GM21381 (cell line): ENCODE measurements around the gene TBC1D12.

Experiments used
- ATAC-seq: cut with Tn5 transposase; IDR thresholded peaks from one replicate; pipeline ENCODE4 v1.9.1; 2021; ENCODE audit warnings: mild to moderate bottlenecking, moderate library complexity; ENCODE audit not compliant: unreplicated experiment

The TBC1D12 gene

DNA sequence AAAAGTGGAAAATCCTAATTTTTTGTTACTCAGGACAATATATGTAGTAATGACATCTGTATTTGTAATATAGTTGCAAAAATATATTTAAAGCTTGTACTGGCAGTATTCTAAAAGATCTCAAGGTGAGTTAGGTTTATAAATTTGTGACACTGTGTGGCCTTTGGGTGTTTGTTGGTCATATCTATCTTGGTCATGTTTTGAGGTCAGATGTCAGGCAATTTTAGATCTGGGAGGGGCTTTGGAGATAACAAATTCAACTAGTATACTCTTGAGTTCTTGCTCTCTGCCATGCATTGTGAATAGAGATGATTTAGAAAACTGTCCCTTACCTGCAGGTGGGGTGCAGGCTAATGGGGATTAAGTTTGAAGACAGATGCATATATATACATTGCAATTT, 3.1 kb downstream of the TBC1D12 start:
- no peak for ATAC-seq

- ATAC-seq: no peak
These were observed 5.3 kb downstream of the TBC1D12 start for GRCh38 chr10:94407668-94408067.

DNA sequence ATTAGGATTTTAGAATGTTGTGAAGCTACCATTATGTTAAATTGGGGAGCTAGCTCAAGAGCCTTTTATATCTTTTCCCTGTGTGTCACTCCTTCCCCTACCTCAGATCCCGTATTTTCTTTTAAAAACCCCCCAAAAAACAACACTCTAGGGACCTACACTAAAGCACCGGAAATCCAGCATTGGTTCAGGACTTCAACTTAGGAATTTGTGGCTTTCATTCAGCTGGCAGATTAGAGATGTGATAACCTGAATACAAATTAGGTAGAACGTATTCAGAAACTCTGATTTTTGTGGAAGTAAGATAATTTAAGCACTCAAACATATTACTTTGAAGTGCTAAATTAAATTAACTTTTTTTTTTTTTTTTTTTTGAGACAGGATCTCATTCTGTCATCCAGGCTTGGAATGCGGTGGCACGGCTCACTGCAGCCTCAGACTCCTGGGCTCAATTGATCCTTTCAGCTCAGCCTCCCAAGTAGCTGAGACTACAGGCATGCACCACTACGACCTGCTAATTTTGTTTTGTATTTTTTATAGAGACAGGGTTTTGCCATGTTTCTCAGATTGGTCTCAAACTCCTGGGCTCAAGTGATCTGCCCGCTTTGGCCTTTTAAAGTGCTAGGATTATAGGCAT, 6.8 kb downstream of the TBC1D12 start:
- no peak for ATAC-seq

DNA sequence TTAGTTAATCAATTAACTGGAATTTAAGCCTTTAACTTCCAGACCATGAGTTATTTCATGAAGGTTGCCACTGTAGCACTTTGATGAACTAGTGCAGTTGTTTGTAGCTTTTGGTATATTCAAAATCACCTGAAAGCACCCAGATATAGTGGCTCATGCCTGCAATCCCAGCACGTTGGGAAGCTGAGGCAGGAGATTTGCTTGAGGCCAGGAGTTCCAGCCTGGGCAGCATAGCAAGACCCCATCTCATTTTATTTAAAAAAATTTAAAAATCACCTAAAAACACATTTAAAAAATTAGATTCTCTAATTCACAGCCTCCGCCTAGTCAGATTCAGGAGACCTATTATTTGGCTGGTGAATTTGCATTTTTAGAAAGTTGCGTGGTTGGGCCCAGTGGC, 9.0 kb downstream of the TBC1D12 start:
- ATAC-seq: no peak

DNA sequence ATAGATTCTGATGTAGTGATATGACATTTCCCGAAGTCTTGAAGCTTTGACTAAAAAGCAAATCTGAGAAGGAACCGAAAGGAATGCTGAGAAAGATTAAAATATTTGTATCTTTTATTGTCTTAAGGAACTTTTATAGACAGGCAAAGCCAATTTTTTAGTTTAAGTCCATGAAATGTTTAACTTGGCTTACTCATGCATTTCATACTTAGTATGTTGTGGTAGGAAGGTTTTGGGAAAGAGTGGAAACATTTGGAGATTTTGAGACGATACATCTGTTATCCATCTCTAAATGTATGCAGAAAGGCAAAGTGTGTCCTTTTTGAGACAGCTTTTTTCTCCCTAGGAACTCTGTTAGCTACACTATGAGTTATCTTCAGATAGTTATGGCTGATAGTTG, 10.1 kb downstream of the TBC1D12 start:
- no peak for ATAC-seq

DNA sequence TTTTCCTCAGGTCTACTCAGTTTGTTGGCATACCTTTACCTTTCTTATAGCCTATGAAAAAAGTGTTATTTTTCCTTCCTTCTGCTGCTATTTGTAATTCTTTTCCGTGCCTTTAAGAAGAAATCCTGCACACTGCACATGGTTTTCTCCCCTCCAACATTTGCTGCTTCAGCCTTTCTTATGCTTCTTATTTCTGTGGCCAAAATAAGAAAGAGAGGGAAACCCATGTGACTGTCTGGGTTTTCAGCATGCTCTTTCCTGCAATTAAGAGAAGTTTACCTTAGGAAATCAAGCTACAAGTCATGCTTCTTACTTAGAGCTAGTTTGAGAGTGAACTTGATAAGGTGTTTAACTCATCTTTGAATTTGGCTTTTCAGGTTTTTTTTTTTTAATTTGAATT, 11.0 kb downstream of the TBC1D12 start:
- no peak for ATAC-seq

DNA sequence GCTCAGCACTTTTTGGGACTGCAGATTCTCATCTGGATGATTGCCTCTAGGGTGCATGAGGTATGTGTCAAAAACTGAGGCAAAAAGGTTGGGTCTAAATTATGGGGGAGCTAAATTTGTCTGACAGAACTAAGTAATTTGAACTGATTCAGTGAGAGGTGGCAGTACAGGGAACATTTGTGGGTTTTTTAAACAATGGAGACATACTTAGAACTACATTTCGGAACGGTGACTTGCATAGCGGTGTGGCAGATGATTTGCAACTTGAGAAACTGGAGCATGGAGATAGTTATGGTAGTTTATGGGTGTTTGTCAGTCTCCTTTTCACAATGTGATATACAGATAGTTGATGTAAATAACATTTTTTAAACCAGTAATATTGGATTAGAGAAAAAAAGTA, 14.6 kb downstream of the TBC1D12 start:
- ATAC-seq: no peak

- no peak for ATAC-seq
These were observed 15.0 kb downstream of the TBC1D12 start for GRCh38 chr10:94417321-94417720.

- ATAC-seq: no peak
These were observed 18.2 kb downstream of the TBC1D12 start for GRCh38 chr10:94420516-94420915.

DNA sequence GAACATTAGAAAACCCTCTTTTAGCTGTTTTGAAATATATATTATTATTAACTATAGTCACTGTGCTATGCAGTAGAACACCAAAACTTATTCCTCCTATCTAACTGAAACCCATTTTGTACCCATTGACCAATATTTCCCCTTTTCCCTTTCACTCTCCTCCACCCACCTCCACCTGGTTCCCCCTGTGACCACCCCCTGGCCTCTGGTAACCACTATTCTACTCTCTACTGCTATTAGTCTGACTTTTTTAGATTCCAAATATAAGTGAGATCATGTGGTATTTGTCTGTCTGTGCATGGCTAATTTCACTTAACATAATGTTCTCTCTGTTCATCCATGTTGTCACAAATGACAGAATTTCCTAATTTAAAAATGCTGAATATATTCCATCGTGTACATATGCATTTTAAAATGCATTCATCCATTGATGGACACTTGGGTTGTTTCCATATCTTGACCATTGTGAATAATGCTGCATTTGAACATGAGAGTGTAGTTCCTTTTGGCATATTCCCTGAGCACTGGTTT, 18.7 kb downstream of the TBC1D12 start:
- ATAC-seq: no peak

DNA sequence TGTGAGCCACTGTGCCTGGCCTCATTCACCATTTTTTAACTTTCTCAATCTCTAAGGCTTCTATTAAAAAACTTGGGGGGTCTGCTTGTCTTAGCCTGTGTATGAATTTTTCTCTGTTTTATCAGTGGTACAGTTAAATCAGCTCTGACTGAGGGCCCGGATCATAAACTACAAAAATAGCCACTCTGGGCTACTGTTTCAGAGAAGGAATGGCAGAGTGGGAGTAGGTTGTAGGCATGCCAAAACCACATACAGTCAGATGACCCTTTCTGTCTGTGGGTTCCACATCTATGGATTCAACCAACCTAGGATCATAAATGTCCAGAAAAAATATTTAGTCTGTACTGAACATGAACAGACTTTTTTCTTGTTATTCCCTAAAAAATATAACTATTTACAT, 21.3 kb downstream of the TBC1D12 start:
- ATAC-seq: no peak

- ATAC-seq: no peak
These were observed 22.5 kb downstream of the TBC1D12 start for GRCh38 chr10:94424714-94425337.

- ATAC-seq: no peak
These were observed 23.6 kb downstream of the TBC1D12 start for GRCh38 chr10:94425942-94426341.

- no peak for ATAC-seq
These were observed 24.8 kb downstream of the TBC1D12 start for GRCh38 chr10:94427166-94427565.

- no peak for ATAC-seq
These were observed 26.7 kb downstream of the TBC1D12 start for GRCh38 chr10:94428766-94429707.

GRCh38 chr10:94430701-94431100, 28.4 kb downstream of the TBC1D12 start:
- no peak for ATAC-seq

- no peak for ATAC-seq
These were observed 30.1 kb downstream of the TBC1D12 start for GRCh38 chr10:94432443-94432842.

DNA sequence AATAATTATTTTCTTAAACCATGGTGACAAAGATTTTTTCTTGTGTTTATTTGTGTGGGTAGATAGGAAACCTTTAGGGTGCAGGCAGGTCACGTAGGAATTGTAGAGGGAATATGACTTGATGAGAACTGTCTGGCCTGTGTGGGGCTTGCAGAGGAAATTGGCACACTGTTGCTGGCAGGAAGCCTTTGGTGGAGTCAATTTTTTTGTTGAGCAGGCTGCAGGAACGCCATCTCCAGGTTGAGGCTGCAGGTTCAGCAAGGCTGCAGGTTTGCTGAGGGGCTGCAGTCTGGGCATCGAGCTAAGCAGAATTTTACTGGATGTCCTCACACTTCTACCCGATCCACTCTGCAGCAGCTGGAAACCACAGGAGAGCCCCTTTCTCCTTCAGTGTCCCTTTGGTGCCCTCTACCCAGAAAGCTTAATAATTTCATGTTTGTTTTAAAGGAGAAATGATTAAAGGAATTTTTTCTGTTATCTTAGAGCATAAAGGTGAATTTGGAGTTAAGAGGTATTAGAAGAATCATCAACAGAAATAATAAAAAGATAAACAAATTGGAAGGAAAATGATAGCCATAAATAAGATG, 37.0 kb downstream of the TBC1D12 start:
- no peak for ATAC-seq

GRCh38 chr10:94440096-94440495, 37.8 kb downstream of the TBC1D12 start:
- ATAC-seq: no peak

DNA sequence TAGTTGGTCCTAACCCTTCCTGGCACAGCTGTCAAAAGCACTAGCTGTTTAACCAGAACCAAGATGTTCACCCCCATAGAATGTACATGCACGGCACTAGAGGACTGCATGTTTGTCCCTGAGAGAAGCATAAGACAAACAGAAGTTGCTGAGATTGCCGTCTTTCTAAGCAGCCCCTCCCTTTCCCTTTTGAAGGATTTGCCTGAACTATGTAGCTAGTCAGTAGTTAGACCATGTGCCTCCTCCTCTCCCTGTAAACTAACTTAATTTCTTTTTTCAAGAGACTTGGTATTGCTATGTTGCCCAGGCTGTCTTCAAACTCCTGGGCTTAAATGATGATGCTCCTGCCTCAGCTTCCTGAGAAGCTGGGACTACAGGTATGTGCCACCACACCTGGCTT, 40.7 kb downstream of the TBC1D12 start:
- no peak for ATAC-seq

DNA sequence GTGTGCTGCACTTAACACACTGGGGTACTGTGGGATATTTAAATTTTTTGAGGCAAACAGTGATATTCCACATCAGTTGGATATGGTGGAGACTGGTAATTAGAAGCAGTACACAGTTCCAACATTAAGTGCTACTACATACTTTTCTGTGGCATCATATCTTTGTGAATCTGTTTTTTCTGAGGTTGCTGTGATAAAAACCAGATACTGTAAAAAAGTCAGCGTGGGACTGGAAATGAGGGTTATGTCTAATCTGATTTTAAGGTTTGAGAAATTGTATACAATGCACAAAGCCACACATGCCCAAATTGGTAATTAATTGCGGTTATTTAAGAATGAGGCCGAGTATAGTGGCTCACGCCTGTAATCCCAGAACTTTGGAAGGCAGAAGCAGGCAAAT, 41.2 kb downstream of the TBC1D12 start:
- no peak for ATAC-seq
